OCI-LY1 (cell line): Measurements from ENCODE around the gene MYCBP.
"Not testable (repeated sequence)": the region's sequence is repeated elsewhere in the genome, so short reads cannot be mapped to it uniquely, and the experiment has no call there.

Experiments used
- H2AFZ ChIP-seq: fragments of 200-600 bp; sonication (generic), shearing (Covaris generic); 2 replicates; pipeline ENCODE4 v1.6.0; 2014; ENCODE audit warnings: antibody characterized with exemption, mild to moderate bottlenecking, low read length
- H3F3A ChIP-seq: fragments of 200-600 bp; sonication (generic), shearing (Covaris generic); 2 replicates; pipeline ENCODE4 v1.6.0; 2014; ENCODE audit warnings: mild to moderate bottlenecking, antibody characterized with exemption, low read length, moderate library complexity; ENCODE audit not compliant: insufficient read depth
- H3K27ac ChIP-seq: fragments of 200-600 bp; sonication (generic); 2 replicates; pipeline ENCODE4 v1.5.1; 2014; ENCODE audit warnings: low read length, mixed run types, mild to moderate bottlenecking, low read depth; ENCODE audit not compliant: poor library complexity, severe bottlenecking
- H3K27me3 ChIP-seq: fragments of 200-600 bp; sonication (generic); 2 replicates; pipeline ENCODE4 v1.6.0; 2014; ENCODE audit warnings: antibody characterized with exemption, mild to moderate bottlenecking, low read length, moderate library complexity; ENCODE audit not compliant: insufficient read depth
- H3K36me3 ChIP-seq: fragments of 200-600 bp; sonication (generic); 2 replicates; pipeline ENCODE4 v1.6.1; 2014; ENCODE audit warnings: mild to moderate bottlenecking, antibody characterized with exemption, low read length, moderate library complexity, mixed read lengths; ENCODE audit not compliant: insufficient read depth
- H3K4me1 ChIP-seq: fragments of 200-600 bp; sonication (generic); 2 replicates; pipeline ENCODE4 v1.5.1; 2014; ENCODE audit warnings: mild to moderate bottlenecking, low read length, moderate library complexity; ENCODE audit not compliant: insufficient read depth, severe bottlenecking
- H3K4me2 ChIP-seq: fragments of 200-600 bp; sonication (generic), shearing (Covaris generic); 2 replicates; pipeline ENCODE4 v1.6.1; 2014; ENCODE audit warnings: low read length
- H3K4me3 ChIP-seq: fragments of 200-600 bp; sonication (generic); 2 replicates; pipeline ENCODE4 v1.5.1; 2014; ENCODE audit warnings: low read length, low read depth, mild to moderate bottlenecking, mixed read lengths; ENCODE audit not compliant: poor library complexity, severe bottlenecking
- H3K79me2 ChIP-seq: fragments of 200-600 bp; shearing (Covaris generic); 2 replicates; pipeline ENCODE4 v1.6.1; 2016; ENCODE audit warnings: mixed run types, low read length, mixed read lengths; ENCODE audit not compliant: insufficient read depth
- H3K9ac ChIP-seq: fragments of 200-600 bp; sonication (generic), shearing (Covaris generic); 2 replicates; pipeline ENCODE4 v1.6.1; 2014; ENCODE audit warnings: mild to moderate bottlenecking, low read length, mixed read lengths
- H3K9me2 ChIP-seq: fragments of 200-600 bp; sonication (generic), shearing (Covaris generic); 2 replicates; pipeline ENCODE4 v1.6.1; 2014; ENCODE audit warnings: low read depth, mild to moderate bottlenecking, low read length, mixed read lengths
- H3K9me3 ChIP-seq: fragments of 200-600 bp; shearing (Covaris generic); 2 replicates; pipeline ENCODE4 v1.6.1; 2014; ENCODE audit warnings: low read length, mixed read lengths
- H4K20me1 ChIP-seq: fragments of 200-600 bp; sonication (generic), shearing (Covaris generic); 2 replicates; pipeline ENCODE4 v1.6.0; 2016; ENCODE audit warnings: mild to moderate bottlenecking, low read length; ENCODE audit not compliant: insufficient read depth
- EZH2 ChIP-seq: fragments of 200-600 bp; sonication (generic), shearing (Covaris generic); IDR thresholded peaks from 2 replicates; pipeline ENCODE4 v1.8.0; 2017; ENCODE audit warnings: borderline replicate concordance, mixed run types, mild to moderate bottlenecking, antibody characterized with exemption, low read length, moderate library complexity, mixed read lengths
- TF ChIP-seq, protein P1 (sequence below): fragments of 200-600 bp; sonication (generic), shearing (Covaris generic); IDR thresholded peaks from 2 replicates; pipeline ENCODE4 v1.5.1; 2017; ENCODE audit warnings: mild to moderate bottlenecking, antibody characterized with exemption, low read length, moderate library complexity, mixed read lengths

Gene MYCBP

DNA sequence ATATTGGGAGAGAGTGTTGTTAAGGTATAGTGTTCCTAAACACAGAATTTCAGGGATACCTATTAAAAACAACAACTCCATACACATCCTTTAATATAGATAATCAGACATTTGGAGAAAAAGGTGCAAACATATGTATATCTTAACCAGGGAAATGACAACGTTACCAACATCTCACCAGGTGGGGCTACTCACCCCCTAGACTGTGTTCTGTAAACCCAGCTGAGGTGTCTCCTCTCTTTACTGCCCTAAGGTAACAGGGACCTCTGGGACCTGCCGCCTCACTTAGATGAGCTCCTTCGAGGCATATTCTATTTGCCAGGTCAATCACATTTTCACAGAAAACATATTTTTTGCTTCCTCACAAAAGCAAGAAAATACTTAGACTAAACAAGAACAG lies 26.9 kb downstream of the MYCBP start:
- H3K4me1 ChIP-seq: peaks cover 14% of the 10 kb centered on the region
- H3K4me2 ChIP-seq: no peak overlapping the region
- H3K27me3 ChIP-seq: no peaks in the 10 kb centered on the region
- peaks cover 35% of the 10 kb centered on the region for H3K36me3 ChIP-seq
- H3K9me3 ChIP-seq: no peaks in the 10 kb centered on the region
- H3K9me2 ChIP-seq: no peaks in the 10 kb centered on the region
- H3K4me3 ChIP-seq: no peak overlapping the region
- H3K27ac ChIP-seq: no peak overlapping the region
- H3K9ac ChIP-seq: no peak overlapping the region
- H2AFZ ChIP-seq: no peak overlapping the region
- H3K79me2 ChIP-seq: no peaks in the 10 kb centered on the region
- no peaks in the 10 kb centered on the region for H3F3A ChIP-seq
- no peaks in the 10 kb centered on the region for H4K20me1 ChIP-seq
- TF ChIP-seq, protein P1, sequence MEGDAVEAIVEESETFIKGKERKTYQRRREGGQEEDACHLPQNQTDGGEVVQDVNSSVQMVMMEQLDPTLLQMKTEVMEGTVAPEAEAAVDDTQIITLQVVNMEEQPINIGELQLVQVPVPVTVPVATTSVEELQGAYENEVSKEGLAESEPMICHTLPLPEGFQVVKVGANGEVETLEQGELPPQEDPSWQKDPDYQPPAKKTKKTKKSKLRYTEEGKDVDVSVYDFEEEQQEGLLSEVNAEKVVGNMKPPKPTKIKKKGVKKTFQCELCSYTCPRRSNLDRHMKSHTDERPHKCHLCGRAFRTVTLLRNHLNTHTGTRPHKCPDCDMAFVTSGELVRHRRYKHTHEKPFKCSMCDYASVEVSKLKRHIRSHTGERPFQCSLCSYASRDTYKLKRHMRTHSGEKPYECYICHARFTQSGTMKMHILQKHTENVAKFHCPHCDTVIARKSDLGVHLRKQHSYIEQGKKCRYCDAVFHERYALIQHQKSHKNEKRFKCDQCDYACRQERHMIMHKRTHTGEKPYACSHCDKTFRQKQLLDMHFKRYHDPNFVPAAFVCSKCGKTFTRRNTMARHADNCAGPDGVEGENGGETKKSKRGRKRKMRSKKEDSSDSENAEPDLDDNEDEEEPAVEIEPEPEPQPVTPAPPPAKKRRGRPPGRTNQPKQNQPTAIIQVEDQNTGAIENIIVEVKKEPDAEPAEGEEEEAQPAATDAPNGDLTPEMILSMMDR: no peak
- TF ChIP-seq EZH2: no peak

GRCh38 chr1:38845088-38845487 lies 28.1 kb downstream of the MYCBP start:
- H2AFZ ChIP-seq, H3K9me2 ChIP-seq, H3K9me3 ChIP-seq, H3K9ac ChIP-seq, H3K4me3 ChIP-seq, H3F3A ChIP-seq, H3K27ac ChIP-seq, H3K27me3 ChIP-seq, H3K4me2 ChIP-seq, H4K20me1 ChIP-seq, H3K79me2 ChIP-seq: not testable (repeated sequence)
- Histone ChIP-seq H3K36me3 (peaks cover 38% of the 10 kb centered on the region), H3K4me1 (peaks cover 14% of the 10 kb centered on the region)

- Histone ChIP-seq H3K9me3 (no peaks in the 10 kb centered on the region), H3K36me3 (peaks cover 41% of the 10 kb centered on the region), H3K9me2 (no peaks in the 10 kb centered on the region)
Measured at GRCh38 chr1:38840281-38840680, 32.9 kb downstream of the MYCBP start.

GRCh38 chr1:38839363-38839762 lies 33.8 kb downstream of the MYCBP start:
- TF ChIP-seq, protein P1: no peak
- TF ChIP-seq EZH2: no peak
- Histone ChIP-seq H3K79me2 (no peaks in the 10 kb centered on the region), H3K27ac (no peak overlapping the region), H3K9me2 (no peaks in the 10 kb centered on the region), H3K36me3 (peaks cover 34% of the 10 kb centered on the region), H3K4me2 (no peak overlapping the region), H2AFZ (no peak overlapping the region), H3K4me1 (no peaks in the 10 kb centered on the region), H3F3A (no peaks in the 10 kb centered on the region), H3K27me3 (no peaks in the 10 kb centered on the region), H3K9ac (no peak overlapping the region), H3K9me3 (no peaks in the 10 kb centered on the region), H3K4me3 (no peak overlapping the region), H4K20me1 (no peaks in the 10 kb centered on the region)

More at GRCh38 chr1:38840281-38840680, 32.9 kb downstream of the MYCBP start:
- Histone ChIP-seq H3K4me1 (no peaks in the 10 kb centered on the region), H3K27me3 (no peaks in the 10 kb centered on the region), H3K79me2 (no peaks in the 10 kb centered on the region), H3K9ac (no peak overlapping the region), H3K27ac (no peak overlapping the region), H3F3A (no peaks in the 10 kb centered on the region), H4K20me1 (no peaks in the 10 kb centered on the region), H3K4me2 (no peak overlapping the region), H3K4me3 (no peak overlapping the region), H2AFZ (no peak overlapping the region)
- no peak for TF ChIP-seq EZH2
- TF ChIP-seq, protein P1: no peak

- H3K9ac ChIP-seq, H4K20me1 ChIP-seq, H3K9me3 ChIP-seq, H2AFZ ChIP-seq, H3K79me2 ChIP-seq, H3K9me2 ChIP-seq, H3K27ac ChIP-seq, H3K4me1 ChIP-seq, H3K4me2 ChIP-seq, H3K4me3 ChIP-seq, H3F3A ChIP-seq, H3K27me3 ChIP-seq: not testable (repeated sequence)
- peaks cover 27% of the 10 kb centered on the region for H3K36me3 ChIP-seq
Measured at GRCh38 chr1:38836316-38836715, 36.8 kb downstream of the MYCBP start.
